GM19351 (cell line): Measurements from ENCODE around the gene KRTAP2-3.
"Not testable (repeated sequence)": the region's sequence is repeated elsewhere in the genome, so short reads cannot be mapped to it uniquely, and the experiment has no call there.

Experiments used
- ATAC-seq: cut with Tn5 transposase; IDR thresholded peaks from one replicate; pipeline ENCODE4 v1.9.1; 2021; ENCODE audit warnings: mild to moderate bottlenecking, moderate library complexity; ENCODE audit not compliant: unreplicated experiment

The KRTAP2-3 gene

GRCh38 chr17:41060052-41060604 is at the start of gene KRTAP2-3:
TSS of gene KRTAP2-3 (minus strand) at chr17:41060114. CDS start at chr17:41060050, 64 bp downstream.
- no peak for ATAC-seq

GRCh38 chr17:41108728-41109386 is 48.9 kb upstream of the KRTAP2-3 start:
- not testable (repeated sequence) for ATAC-seq

GRCh38 chr17:41107941-41108450 is 48.1 kb upstream of the KRTAP2-3 start:
- no peak for ATAC-seq

GRCh38 chr17:41105347-41105746 is 45.4 kb upstream of the KRTAP2-3 start, which contains the start of gene KRTAP4-9:
TSS of gene KRTAP4-9 (plus strand) at chr17:41105389. CDS start at chr17:41105389, 0 bp downstream.
- ATAC-seq: not testable (repeated sequence)

GRCh38 chr17:41104386-41105038 is 44.6 kb upstream of the KRTAP2-3 start:
- not testable (repeated sequence) for ATAC-seq

- no peak for ATAC-seq
Measured at GRCh38 chr17:41103896-41104295, 44.0 kb upstream of the KRTAP2-3 start.

GRCh38 chr17:41101586-41102259 is 41.8 kb upstream of the KRTAP2-3 start, which contains the start of gene KRTAP4-16:
TSS of gene KRTAP4-16 (minus strand) at chr17:41102209. CDS start at chr17:41102209, 0 bp downstream.
- no peak for ATAC-seq

- ATAC-seq: not testable (repeated sequence)
Measured at GRCh38 chr17:41099682-41100480, 40.0 kb upstream of the KRTAP2-3 start.

GRCh38 chr17:41098481-41098880 is 38.6 kb upstream of the KRTAP2-3 start:
- no peak for ATAC-seq

GRCh38 chr17:41098042-41098441 is 38.1 kb upstream of the KRTAP2-3 start, which contains the start of gene KRTAP4-8:
TSS of gene KRTAP4-8 (minus strand) at chr17:41098142. CDS start at chr17:41098084, 58 bp downstream.
- no peak for ATAC-seq

- no peak for ATAC-seq
Measured at GRCh38 chr17:41096055-41096454, 36.1 kb upstream of the KRTAP2-3 start.

- not testable (repeated sequence) for ATAC-seq
Measured at GRCh38 chr17:41088760-41089352, 28.9 kb upstream of the KRTAP2-3 start.

GRCh38 chr17:41084100-41084856 is 24.4 kb upstream of the KRTAP2-3 start, which contains the start of gene KRTAP4-7:
TSS of gene KRTAP4-7 (plus strand) at chr17:41084150. CDS start at chr17:41084207, 57 bp downstream.
- not testable (repeated sequence) for ATAC-seq

- ATAC-seq: not testable (repeated sequence)
Measured at GRCh38 chr17:41083427-41083826, 23.5 kb upstream of the KRTAP2-3 start.

- no peak for ATAC-seq
Measured at GRCh38 chr17:41082626-41083025, 22.7 kb upstream of the KRTAP2-3 start.

- no peak for ATAC-seq
Measured at GRCh38 chr17:41076788-41077187, 16.9 kb upstream of the KRTAP2-3 start.

- ATAC-seq: no peak
Measured at GRCh38 chr17:41073676-41074075, 13.8 kb upstream of the KRTAP2-3 start.

GRCh38 chr17:41071606-41072360 is 11.9 kb upstream of the KRTAP2-3 start:
- no peak for ATAC-seq
